ENCODE results near the gene DPM2.

The DPM2 gene

GRCh38 chr9:127937388-127938297 is at the start of gene DPM2:
Gene DPM2 (minus strand): TSS chr9:127937854. CDS start chr9:127937820, 34 bp downstream.
- peak; percentile 78 to 80 for DNase-seq

- DNase-seq = no peak
These were observed 49.5 kb upstream of the DPM2 start for GRCh38 chr9:127987103-127987614.

- no peak for DNase-seq
These were observed 47.4 kb upstream of the DPM2 start for GRCh38 chr9:127985011-127985410.

GRCh38 chr9:127983847-127984289 is 46.2 kb upstream of the DPM2 start:
- no peak for DNase-seq

GRCh38 chr9:127982912-127983311 is 45.3 kb upstream of the DPM2 start:
- DNase-seq = no peak

- no peak for DNase-seq
These were observed 44.0 kb upstream of the DPM2 start for GRCh38 chr9:127981559-127982121.

GRCh38 chr9:127980706-127981558 is 43.3 kb upstream of the DPM2 start, which contains the start of gene EEIG1:
Gene EEIG1 (minus strand): TSS chr9:127980989. CDS start chr9:127980137, 852 bp downstream.
- DNase-seq = peak; percentile 97

GRCh38 chr9:127980060-127980705 is 42.5 kb upstream of the DPM2 start:
- DNase-seq = no peak

- no peak for DNase-seq
These were observed 41.8 kb upstream of the DPM2 start for GRCh38 chr9:127979333-127980059.

- DNase-seq = no peak
These were observed 41.3 kb upstream of the DPM2 start for GRCh38 chr9:127979015-127979332.

- DNase-seq = no peak
These were observed 40.4 kb upstream of the DPM2 start for GRCh38 chr9:127977884-127978647.

GRCh38 chr9:127977009-127977883 is 39.6 kb upstream of the DPM2 start:
- DNase-seq = no peak

GRCh38 chr9:127976498-127976897 is 38.8 kb upstream of the DPM2 start:
- DNase-seq = no peak

- no peak for DNase-seq
These were observed 38.0 kb upstream of the DPM2 start for GRCh38 chr9:127975376-127976315.

GRCh38 chr9:127974769-127975261 is 37.2 kb upstream of the DPM2 start:
- DNase-seq = no peak

- no peak for DNase-seq
These were observed 36.5 kb upstream of the DPM2 start for GRCh38 chr9:127974001-127974768.

GRCh38 chr9:127973169-127974000 is 35.7 kb upstream of the DPM2 start:
- DNase-seq = no peak
